GM18519 (cell line): ENCODE results near the gene SUPT4H1.
"Not testable (repeated sequence)": the region's sequence is repeated elsewhere in the genome, so short reads cannot be mapped to it uniquely, and the experiment has no call there.

ENCODE experiments used
- ATAC-seq: cut with Tn5 transposase; IDR thresholded peaks from one replicate; pipeline ENCODE4 v1.9.1; 2021; ENCODE audit warnings: mild to moderate bottlenecking, moderate library complexity; ENCODE audit not compliant: unreplicated experiment, low FRiP score

Gene SUPT4H1

GRCh38 chr17:58343131-58343530 lies 8.9 kb downstream of the SUPT4H1 start:
- no peak for ATAC-seq

DNA sequence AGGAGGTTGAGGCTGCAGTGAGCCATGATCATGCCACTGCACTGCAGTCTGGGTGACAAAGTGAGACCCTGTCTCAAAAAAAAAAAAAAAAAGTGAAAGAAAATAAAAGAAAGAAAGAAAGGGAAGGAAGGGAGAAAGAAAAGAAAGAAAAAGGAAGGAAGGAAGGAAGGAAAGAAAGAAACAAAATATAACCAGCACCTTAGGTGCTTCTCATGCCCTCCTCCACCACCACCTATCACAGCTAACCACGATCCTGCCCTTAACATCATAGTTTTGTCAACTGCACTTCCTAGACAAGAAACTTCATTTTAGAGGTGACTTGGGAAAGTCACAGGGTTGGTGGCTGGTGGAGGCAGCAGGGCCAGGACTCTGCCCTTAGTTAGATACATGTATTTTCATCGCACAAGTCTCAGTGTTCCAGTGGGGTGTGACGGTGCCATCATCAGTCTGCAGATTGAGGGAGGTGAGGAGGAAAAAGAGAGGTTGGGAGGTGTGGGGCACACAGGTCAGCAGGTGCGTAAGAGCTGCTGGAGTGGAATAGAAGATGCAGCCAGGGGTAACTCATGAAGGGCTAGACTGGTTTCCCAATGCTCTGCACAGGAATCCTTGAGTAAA lies 10.0 kb downstream of the SUPT4H1 start:
- no peak for ATAC-seq

DNA sequence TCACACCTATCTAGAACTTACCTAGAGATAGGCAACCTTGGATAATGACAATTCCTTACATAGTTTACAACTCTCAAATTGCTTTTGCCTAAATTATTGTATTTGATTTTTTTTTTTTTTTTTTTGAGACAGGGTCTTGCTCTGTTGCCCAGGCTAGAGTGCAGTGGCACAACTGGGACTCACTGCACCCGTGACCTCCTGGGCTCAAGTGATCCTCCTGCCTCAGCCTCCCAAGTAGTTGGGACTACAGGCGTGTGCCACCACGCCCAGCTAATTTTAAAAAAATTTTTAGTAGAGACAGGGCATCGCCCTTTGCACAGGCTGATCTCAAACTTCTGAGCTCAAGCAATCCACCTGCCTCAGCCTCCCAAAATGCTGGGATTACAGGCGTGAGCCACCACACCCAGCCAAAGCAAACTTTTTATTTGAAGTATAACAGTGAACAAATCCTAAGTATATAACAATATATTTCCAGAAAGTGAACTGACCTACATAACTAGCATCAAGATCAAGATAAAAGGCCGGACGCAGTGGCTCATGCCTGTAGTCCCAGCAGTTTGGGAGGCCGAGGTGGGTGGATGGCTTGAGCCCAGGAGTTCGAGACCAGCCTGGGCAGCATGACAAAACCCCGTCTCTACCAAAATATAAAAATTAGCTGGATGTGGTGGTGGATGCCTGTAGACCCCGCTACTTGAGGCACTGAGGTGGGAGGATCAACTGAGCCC lies 10.7 kb downstream of the SUPT4H1 start:
- ATAC-seq = not testable (repeated sequence)

- ATAC-seq = no peak
Measured at GRCh38 chr17:58340405-58340876, 11.6 kb downstream of the SUPT4H1 start.

DNA sequence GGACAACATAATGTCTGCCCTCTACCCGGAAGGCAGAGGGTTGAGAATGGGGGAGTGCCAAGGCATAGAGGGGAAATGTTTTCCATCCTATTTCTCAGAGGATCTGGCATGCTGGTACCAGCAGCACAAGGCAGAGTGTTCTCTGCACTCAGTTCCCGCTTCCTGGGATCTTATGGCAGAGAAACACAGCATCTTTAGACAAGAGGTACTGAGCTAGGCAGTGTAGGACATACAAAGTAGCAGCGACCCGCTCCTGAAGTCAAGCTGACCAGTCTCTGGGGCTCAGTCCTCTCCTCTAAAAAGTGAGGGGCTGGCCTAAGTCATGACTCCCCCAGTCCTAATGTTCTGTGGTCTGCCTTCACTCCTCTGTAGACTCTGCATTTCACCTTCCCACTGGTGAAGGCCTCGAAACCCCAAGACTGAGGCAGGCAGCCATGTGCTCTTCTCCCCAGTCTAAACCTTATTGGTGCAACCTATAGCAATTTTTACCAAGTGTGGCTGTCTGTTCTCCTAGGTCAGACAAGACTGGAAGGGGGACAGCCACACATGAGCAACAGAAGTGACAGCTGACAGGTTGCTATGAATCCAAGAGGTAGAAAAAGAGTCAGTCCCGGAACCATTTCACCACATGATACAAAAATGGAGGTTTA lies 12.1 kb downstream of the SUPT4H1 start:
- no peak for ATAC-seq

DNA sequence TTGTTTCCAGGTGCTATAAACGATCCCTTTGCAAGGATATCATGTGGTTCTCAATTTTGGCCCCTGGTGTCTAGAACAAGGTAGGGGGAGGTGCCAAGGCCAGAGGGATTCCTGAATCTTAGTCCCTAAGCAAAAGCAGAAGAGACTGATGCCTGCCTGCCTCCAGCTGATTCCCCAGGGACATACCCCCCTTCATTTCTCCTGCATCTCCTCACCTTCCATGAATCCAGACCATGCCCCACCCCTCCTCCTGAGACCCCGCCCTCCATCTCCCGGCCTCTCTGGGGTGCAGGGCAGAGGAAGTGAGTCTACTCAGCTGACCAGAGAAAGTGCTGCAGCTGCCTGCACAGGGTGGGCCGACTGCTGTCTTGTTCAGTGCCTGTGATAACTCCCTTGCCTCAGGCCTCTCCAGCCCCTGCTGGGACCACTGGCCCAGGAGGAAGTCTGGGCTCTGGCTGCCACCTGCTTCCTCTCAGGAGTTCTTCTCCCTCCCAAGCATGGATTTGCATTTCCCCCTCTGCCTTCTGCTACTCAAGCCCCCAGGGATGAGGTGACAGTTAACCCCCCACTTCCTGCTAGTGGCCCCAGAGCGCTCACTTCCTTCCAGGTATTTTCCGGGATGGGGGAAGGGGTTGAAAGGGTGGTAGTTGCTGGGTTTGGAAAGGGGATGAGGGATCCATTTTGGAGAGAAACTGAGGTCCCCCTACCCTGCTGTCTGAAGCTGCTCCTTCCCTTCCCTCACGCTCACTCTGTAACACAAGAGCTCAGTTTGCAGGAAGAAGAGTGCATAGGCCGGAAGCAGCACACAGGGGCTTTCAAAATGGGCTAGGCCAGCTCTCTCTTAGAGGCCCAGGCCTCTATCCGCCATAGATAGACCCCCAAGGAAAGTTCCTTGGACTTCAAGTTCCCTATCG lies 12.9 kb downstream of the SUPT4H1 start:
- no peak for ATAC-seq

- no peak for ATAC-seq
Measured at GRCh38 chr17:58338454-58338840, 13.6 kb downstream of the SUPT4H1 start.

- ATAC-seq = peak; percentile 33
Measured at GRCh38 chr17:58337600-58338453, 14.2 kb downstream of the SUPT4H1 start.

DNA sequence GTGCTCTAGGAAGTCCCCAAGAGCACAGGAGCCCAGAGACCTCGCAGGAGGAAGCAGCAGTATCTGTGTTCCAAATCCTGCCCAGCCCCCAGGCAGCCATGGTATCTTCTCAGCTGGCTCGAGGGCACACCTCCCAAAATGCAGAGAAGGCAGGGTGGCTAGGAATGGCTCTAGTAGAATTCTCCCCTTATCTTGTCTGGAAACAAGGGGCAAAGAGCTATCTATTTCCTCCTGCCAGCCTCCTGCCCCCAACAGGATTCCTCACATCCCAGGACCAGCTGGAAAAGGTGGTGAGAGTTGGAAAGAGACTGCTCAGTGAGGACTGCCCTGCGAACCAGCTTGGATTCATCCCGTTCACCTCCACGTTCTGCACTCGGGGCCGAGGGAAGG lies 14.8 kb downstream of the SUPT4H1 start:
- ATAC-seq = no peak

DNA sequence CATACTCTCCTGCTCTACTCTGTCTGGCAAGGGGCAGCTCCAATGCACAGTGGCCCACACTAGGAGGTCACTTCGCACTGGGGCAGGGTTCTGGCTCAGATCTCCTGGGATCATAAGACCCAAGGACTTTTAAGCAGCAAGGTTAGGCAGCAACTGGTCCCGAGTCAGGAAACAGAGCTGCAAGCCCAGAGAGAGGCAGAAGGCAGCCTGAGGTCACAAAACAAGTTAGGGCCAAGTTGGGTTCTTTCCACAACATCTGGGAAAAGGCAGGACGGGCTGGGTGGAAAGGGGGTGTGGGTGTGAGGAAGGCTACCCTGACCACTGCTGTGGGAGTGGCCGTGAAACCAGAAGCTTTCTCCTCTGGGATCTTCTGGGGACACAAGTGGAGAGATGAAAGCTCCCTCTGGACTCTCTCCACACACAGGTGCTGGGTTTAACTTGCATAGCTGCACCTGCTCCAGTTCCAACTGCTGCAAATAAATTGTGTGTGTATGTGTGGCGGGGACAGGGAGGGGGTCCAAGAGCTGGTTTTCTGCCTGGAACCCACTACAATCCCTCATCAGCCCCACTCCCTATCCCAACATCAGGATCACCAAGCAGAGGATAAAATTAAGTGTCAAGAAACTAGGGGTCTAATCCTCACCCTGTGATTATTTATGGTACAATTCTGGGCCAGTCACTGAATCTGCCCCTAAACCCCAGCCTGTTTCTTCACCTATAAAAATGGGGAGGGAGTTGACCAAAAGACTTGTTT lies 15.4 kb downstream of the SUPT4H1 start:
- ATAC-seq = no peak

GRCh38 chr17:58335779-58336455 lies 16.1 kb downstream of the SUPT4H1 start:
- no peak for ATAC-seq

DNA sequence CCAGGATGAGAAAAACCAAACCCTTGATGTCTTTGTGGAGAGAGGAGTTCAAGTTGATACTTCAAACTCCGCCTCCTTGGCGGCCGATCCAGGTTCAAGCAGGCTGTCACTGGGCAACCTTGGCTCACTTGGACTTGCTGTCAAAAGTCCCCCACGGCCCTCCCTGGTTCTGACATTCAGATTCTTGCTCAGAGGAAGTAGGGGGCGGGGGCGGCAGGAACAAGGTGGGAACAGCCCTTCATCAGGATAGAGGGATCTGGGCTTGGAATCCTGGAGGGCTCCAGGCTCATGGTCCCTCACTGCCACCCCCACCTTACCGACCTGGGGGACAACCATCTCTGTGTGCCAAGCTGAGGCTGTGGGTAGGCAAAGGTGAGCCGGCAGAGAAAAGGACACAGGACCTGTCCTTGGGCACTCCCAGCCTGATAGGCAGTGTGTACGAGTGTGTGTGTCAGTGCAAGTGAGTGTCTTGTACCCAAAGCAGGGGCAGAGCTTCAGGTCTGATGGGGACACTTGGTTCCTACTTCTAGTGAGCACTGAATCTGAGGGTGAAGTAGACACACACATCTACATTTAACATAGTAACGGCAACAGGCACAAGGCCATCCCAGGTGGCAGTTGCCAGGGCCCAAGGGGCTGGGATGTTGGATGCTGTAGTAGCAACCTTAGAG lies 16.8 kb downstream of the SUPT4H1 start:
- ATAC-seq = no peak

GRCh38 chr17:58334661-58335060 lies 17.3 kb downstream of the SUPT4H1 start:
- ATAC-seq = no peak

- no peak for ATAC-seq
Measured at GRCh38 chr17:58334256-58334655, 17.7 kb downstream of the SUPT4H1 start.

GRCh38 chr17:58333736-58334207 lies 18.2 kb downstream of the SUPT4H1 start:
- no peak for ATAC-seq

- ATAC-seq = no peak
Measured at GRCh38 chr17:58332778-58333735, 18.9 kb downstream of the SUPT4H1 start.
